HG02970 (cell line): Measurements from ENCODE around the gene WDR75.
A peak's percentile ranks its signal among the peaks of the same experiment; 100 is the strongest.
"Not testable (repeated sequence)": the region's sequence is repeated elsewhere in the genome, so short reads cannot be mapped to it uniquely, and the experiment has no call there.

ENCODE experiments used
- ATAC-seq: cut with Tn5 transposase; IDR thresholded peaks from one replicate; pipeline ENCODE4 v1.9.1; 2021; ENCODE audit warnings: mild to moderate bottlenecking, moderate library complexity, moderate number of reproducible peaks; ENCODE audit not compliant: unreplicated experiment, low FRiP score

Gene WDR75

GRCh38 chr2:189439342-189439741, 1.9 kb upstream of the WDR75 start:
- no peak for ATAC-seq

- ATAC-seq: peak; percentile 24
Measured at GRCh38 chr2:189440644-189440946, 679 bp upstream of the WDR75 start.

- ATAC-seq: no peak
Measured at GRCh38 chr2:189441709-189442074, 418 bp downstream of the WDR75 start.

- no peak for ATAC-seq
Measured at GRCh38 chr2:189442468-189442867, 1.2 kb downstream of the WDR75 start.

GRCh38 chr2:189444322-189444721, 3.0 kb downstream of the WDR75 start:
- ATAC-seq: no peak

- no peak for ATAC-seq
Measured at GRCh38 chr2:189446780-189447179, 5.5 kb downstream of the WDR75 start.

- no peak for ATAC-seq
Measured at GRCh38 chr2:189454009-189454408, 12.7 kb downstream of the WDR75 start.

GRCh38 chr2:189465076-189465475, 23.8 kb downstream of the WDR75 start:
- no peak for ATAC-seq

- ATAC-seq: no peak
Measured at GRCh38 chr2:189465478-189465877, 24.2 kb downstream of the WDR75 start.

GRCh38 chr2:189466046-189466445, 24.8 kb downstream of the WDR75 start:
- no peak for ATAC-seq

- ATAC-seq: no peak
Measured at GRCh38 chr2:189466656-189467055, 25.4 kb downstream of the WDR75 start.

- ATAC-seq: no peak
Measured at GRCh38 chr2:189467160-189467559, 25.9 kb downstream of the WDR75 start.

GRCh38 chr2:189467593-189467992, 26.3 kb downstream of the WDR75 start:
- no peak for ATAC-seq

GRCh38 chr2:189474526-189474925, 33.3 kb downstream of the WDR75 start:
- no peak for ATAC-seq

- no peak for ATAC-seq
Measured at GRCh38 chr2:189477756-189478155, 36.5 kb downstream of the WDR75 start.

GRCh38 chr2:189478289-189478688, 37.0 kb downstream of the WDR75 start:
- ATAC-seq: not testable (repeated sequence)

GRCh38 chr2:189481071-189481470, 39.8 kb downstream of the WDR75 start:
- ATAC-seq: no peak

GRCh38 chr2:189483571-189483970, 42.3 kb downstream of the WDR75 start:
- no peak for ATAC-seq

GRCh38 chr2:189483980-189484740, 42.9 kb downstream of the WDR75 start:
- no peak for ATAC-seq

GRCh38 chr2:189485146-189485545, 43.9 kb downstream of the WDR75 start:
- no peak for ATAC-seq

GRCh38 chr2:189486237-189486770, 45.0 kb downstream of the WDR75 start:
- ATAC-seq: no peak

GRCh38 chr2:189487283-189488007, 46.2 kb downstream of the WDR75 start:
- no peak for ATAC-seq
